Keratinocyte (primary cell): ENCODE results near the gene IDE. TPM values are rescaled to one million over a fixed set of nuclear protein-coding genes. Genes with fewer than 3 reads are reported as not detected.

Source experiments
- DNase-seq: peaks from one replicate; pipeline ENCODE4 v3.0.0-alpha.2; 2011; ENCODE audit warnings: low read depth, missing footprints, low spot score
- FAIRE-seq: peaks from 2 replicates; lab custom pipeline; 2011; peaks lifted over from hg19 to GRCh38; lab: Jason Lieb, UNC
- H2AFZ ChIP-seq: 2 replicates; pipeline ENCODE4 v1.6.0; 2012; ENCODE audit warnings: low read length, control low read depth, inconsistent platforms; ENCODE audit not compliant: control insufficient read depth
- H3K27ac ChIP-seq: 2 replicates; pipeline ENCODE4 v1.5.1; 2011; ENCODE audit warnings: low read length; ENCODE audit not compliant: control insufficient read depth, insufficient read depth
- H3K27me3 ChIP-seq: 3 replicates; pipeline ENCODE4 v1.6.0; 2011; ENCODE audit warnings: low read length; ENCODE audit not compliant: control insufficient read depth, insufficient read depth; ENCODE audit errors: extremely low read depth
- H3K36me3 ChIP-seq, 2 experiments: 2 replicates in 1 of 2; 3 replicates in 1 of 2; pipeline ENCODE4 v1.5.1; 2011; ENCODE audit warnings: low read length in 2 of 2, mild to moderate bottlenecking in 1 of 2; ENCODE audit not compliant: control insufficient read depth in 2 of 2, insufficient read depth in 2 of 2; ENCODE audit errors: extremely low read depth in 1 of 2
- H3K4me1 ChIP-seq: 3 replicates; pipeline ENCODE4 v1.5.1; 2011; ENCODE audit warnings: low read length; ENCODE audit not compliant: control insufficient read depth, insufficient read depth; ENCODE audit errors: extremely low read depth
- H3K4me2 ChIP-seq: 3 replicates; pipeline ENCODE4 v1.6.0; 2011; ENCODE audit warnings: low read depth, low read length; ENCODE audit not compliant: control insufficient read depth, insufficient read depth; ENCODE audit errors: extremely low read depth
- H3K4me3 ChIP-seq, 3 experiments: fragments of 200-600 bp in 1 of 3; sonication (generic) in 1 of 3; 2 replicates in 2 of 3; 3 replicates in 1 of 3; pipeline ENCODE4 v1.5.1; 2011 to 2016; ENCODE audit warnings: low read length in 3 of 3, mild to moderate bottlenecking in 3 of 3, control low read depth in 2 of 3, inconsistent platforms in 1 of 3, low read depth in 1 of 3, mixed read lengths in 1 of 3, mixed run types in 1 of 3, moderate library complexity in 1 of 3; ENCODE audit not compliant: control insufficient read depth in 2 of 3, insufficient read depth in 2 of 3; ENCODE audit errors: extremely low read depth in 1 of 3
- H3K79me2 ChIP-seq: 2 replicates; pipeline ENCODE4 v1.6.0; 2012; ENCODE audit warnings: low read length; ENCODE audit not compliant: control insufficient read depth, insufficient read depth
- H3K9ac ChIP-seq: 3 replicates; pipeline ENCODE4 v1.6.0; 2011; ENCODE audit warnings: low read length; ENCODE audit not compliant: control insufficient read depth, insufficient read depth; ENCODE audit errors: extremely low read depth
- H3K9me1 ChIP-seq: 3 replicates; pipeline ENCODE4 v1.6.0; 2011; ENCODE audit warnings: low read length; ENCODE audit not compliant: control insufficient read depth, insufficient read depth; ENCODE audit errors: extremely low read depth
- H3K9me3 ChIP-seq: 2 replicates; pipeline ENCODE4 v1.5.1; 2012; ENCODE audit warnings: low read depth, low read length; ENCODE audit not compliant: control insufficient read depth
- H4K20me1 ChIP-seq: 3 replicates; pipeline ENCODE4 v1.6.0; 2011; ENCODE audit warnings: low read length; ENCODE audit not compliant: control insufficient read depth, insufficient read depth; ENCODE audit errors: extremely low read depth
- EZH2 ChIP-seq: IDR thresholded peaks from one replicate; pipeline ENCODE4 v1.6.1; 2012; ENCODE audit warnings: inconsistent platforms, mild to moderate bottlenecking, low read length, moderate library complexity
- dilution Hi-C: fragments of 300-500 bp; cut with MboI; formaldehyde crosslinking; loops from one replicate; pipeline ENCODE4 v1.7.0; 2020; ENCODE audit warnings: low sequenced_read_pairs; ENCODE audit not compliant: extremely low pct_ligation_motif_present
- polyA plus RNA-seq, 5 experiments: library from polyadenylated mRNA; depleted of rRNA in 3 of 5; stranded (reverse) in 3 of 5; stranded (forward) in 1 of 5; unstranded in 1 of 5; fragments of >200 nt; gene quantifications; 1 replicate in 1 of 5; 2 replicates in 3 of 5; 3 replicates in 1 of 5; pipeline versions ENCODE4 v1.2.1 to v1.2.3, GENCODE V29; 2011 to 2012; ENCODE audit warnings: missing spikeins in 2 of 5, low read depth in 1 of 5, low replicate concordance in 1 of 5
- TF ChIP-seq, protein P1 (sequence below), 3 experiments: IDR thresholded peaks in 1 of 3; conservative IDR thresholded peaks in 1 of 3; optimal IDR thresholded peaks in 1 of 3; 2 replicates in 2 of 3; 3 replicates in 1 of 3; pipeline versions ENCODE3 to v1.5.1; 2011; ENCODE audit warnings: low read length in 3 of 3, mild to moderate bottlenecking in 3 of 3, moderate library complexity in 2 of 3, control low read depth in 1 of 3, inconsistent platforms in 1 of 3; ENCODE audit not compliant: insufficient read depth in 2 of 3; ENCODE audit errors: extremely low read depth in 1 of 3

Gene IDE
- polyA plus RNA-seq, 1 donor (not counting 4 experiments of a cell fraction or from before 2014, with no cell fraction given), result 24.4 TPM

DNA sequence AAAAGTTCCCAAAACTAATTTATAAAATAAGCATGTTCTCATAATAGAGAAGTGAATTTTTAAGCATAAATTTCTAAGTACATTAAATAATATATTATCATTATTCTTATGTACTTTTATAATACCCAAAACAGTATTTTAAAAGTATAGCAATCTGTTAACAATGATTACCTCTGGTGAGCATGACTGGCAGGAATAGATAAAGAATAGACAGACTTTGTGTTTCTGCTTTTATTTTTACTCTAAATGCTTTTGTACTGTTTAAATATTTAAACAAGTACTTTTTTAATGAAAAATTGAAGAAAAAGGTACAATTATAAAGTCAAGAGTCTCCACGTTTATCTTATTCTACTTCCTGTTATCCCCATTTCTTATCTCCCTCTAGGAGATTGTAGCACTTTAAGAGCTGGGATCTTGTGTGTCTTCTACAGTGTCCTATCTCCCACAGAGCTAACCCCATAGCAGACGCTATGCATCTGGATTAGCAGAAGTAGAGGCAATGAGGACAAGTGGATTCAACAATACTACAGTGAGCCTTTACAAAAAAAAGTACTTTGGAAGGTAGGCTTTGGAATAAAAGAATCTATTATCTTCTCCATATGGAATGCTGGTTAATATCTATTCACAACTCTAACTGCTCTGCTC, 42.9 kb downstream of the IDE start:
- H3K27ac ChIP-seq, result no peak overlapping the region
- no peak overlapping the region for H3K4me2 ChIP-seq
- H3K9me3 ChIP-seq, result no peaks in the 10 kb centered on the region
- dilution Hi-C loops, result no loop called here
- no peak for FAIRE-seq
- DNase-seq, result no peak
- no peak overlapping the region for H3K9ac ChIP-seq
- no peaks in the 10 kb centered on the region for H3K79me2 ChIP-seq
- no peaks in the 10 kb centered on the region for H4K20me1 ChIP-seq
- peaks cover 0 to 3% of the 10 kb centered on the region in 2 experiments for H3K36me3 ChIP-seq
- no peaks in the 10 kb centered on the region for H3K4me1 ChIP-seq
- no peaks in the 10 kb centered on the region for H3K9me1 ChIP-seq
- no peak overlapping the region for H2AFZ ChIP-seq
- TF ChIP-seq EZH2, result no peak
- TF ChIP-seq, protein P1, sequence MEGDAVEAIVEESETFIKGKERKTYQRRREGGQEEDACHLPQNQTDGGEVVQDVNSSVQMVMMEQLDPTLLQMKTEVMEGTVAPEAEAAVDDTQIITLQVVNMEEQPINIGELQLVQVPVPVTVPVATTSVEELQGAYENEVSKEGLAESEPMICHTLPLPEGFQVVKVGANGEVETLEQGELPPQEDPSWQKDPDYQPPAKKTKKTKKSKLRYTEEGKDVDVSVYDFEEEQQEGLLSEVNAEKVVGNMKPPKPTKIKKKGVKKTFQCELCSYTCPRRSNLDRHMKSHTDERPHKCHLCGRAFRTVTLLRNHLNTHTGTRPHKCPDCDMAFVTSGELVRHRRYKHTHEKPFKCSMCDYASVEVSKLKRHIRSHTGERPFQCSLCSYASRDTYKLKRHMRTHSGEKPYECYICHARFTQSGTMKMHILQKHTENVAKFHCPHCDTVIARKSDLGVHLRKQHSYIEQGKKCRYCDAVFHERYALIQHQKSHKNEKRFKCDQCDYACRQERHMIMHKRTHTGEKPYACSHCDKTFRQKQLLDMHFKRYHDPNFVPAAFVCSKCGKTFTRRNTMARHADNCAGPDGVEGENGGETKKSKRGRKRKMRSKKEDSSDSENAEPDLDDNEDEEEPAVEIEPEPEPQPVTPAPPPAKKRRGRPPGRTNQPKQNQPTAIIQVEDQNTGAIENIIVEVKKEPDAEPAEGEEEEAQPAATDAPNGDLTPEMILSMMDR (optimal IDR thresholded peaks at IDR 0.05 in 1 of 3, IDR thresholded peaks at IDR 0.05 in 1 of 3, conservative IDR thresholded peaks at IDR 0.05 in 1 of 3; ENCODE audit: extremely low read depth in 1 of 3, insufficient read depth in 2 of 3, low read length in 3 of 3), result no peak
- H3K4me3 ChIP-seq, result no peak overlapping the region
- no peaks in the 10 kb centered on the region for H3K27me3 ChIP-seq

- H3K4me3 ChIP-seq, result no peak overlapping the region
- no peak overlapping the region for H2AFZ ChIP-seq
- DNase-seq (no peak), FAIRE-seq (no peak)
- no peak overlapping the region for H3K9ac ChIP-seq
- no peaks in the 10 kb centered on the region for H3K79me2 ChIP-seq
- TF ChIP-seq, protein P1 (optimal IDR thresholded peaks at IDR 0.05 in 1 of 3, IDR thresholded peaks at IDR 0.05 in 1 of 3, conservative IDR thresholded peaks at IDR 0.05 in 1 of 3; ENCODE audit: extremely low read depth in 1 of 3, insufficient read depth in 2 of 3, low read length in 3 of 3), result no peak
- no peak for TF ChIP-seq EZH2
- H3K36me3 ChIP-seq, result peaks cover 0 to under 1% of the 10 kb centered on the region in 2 experiments
- H3K4me1 ChIP-seq, result no peaks in the 10 kb centered on the region
- no peaks in the 10 kb centered on the region for H3K9me3 ChIP-seq
- no peak overlapping the region for H3K27ac ChIP-seq
- dilution Hi-C loops, result no loop called here
- H3K9me1 ChIP-seq, result no peaks in the 10 kb centered on the region
- no peaks in the 10 kb centered on the region for H3K27me3 ChIP-seq
- no peaks in the 10 kb centered on the region for H4K20me1 ChIP-seq
- H3K4me2 ChIP-seq, result no peak overlapping the region
Measured at GRCh38 chr10:92530421-92530820, 43.5 kb downstream of the IDE start.
